Left cardiac atrium (tissue), 4 donors: ENCODE measurements around the gene CIT. TPM values are rescaled to one million over a fixed set of nuclear protein-coding genes. Genes with fewer than 3 reads are reported as not detected.

Source experiments
- ATAC-seq, 2 donors: fragments of 200-7000 bp; cut with Tn5 transposase; one replicate each; pipeline ENCODE4 v1.9.1; 2020; ENCODE audit warnings: mild to moderate bottlenecking in 2 of 2, moderate library complexity in 2 of 2
- DNase-seq: peaks from one replicate; pipeline ENCODE4 v3.0.0-alpha.2; 2020
- intact Hi-C, 2 donors: fragments of 100-400 bp; cut with DNase I; formaldehyde crosslinking; loops; one replicate each; pipeline versions ENCODE4 v1.14.1 to v1.15.1; 2022 to 2023
- total RNA-seq, 2 donors: library from RNA; stranded (reverse); fragmentation: NEBNext Ultra II Directional; extraction: Animal tissue kit (Norgen Biotek cat#: 25700); gene quantifications; one replicate each; pipeline ENCODE4 v1.2.1, GENCODE V29; 2021
- donor health status: DM: no; HTN: yes; CAD: no.
- donor health status: DM: no; HTN: yes; CAD: no; lungs with severe emphysema.
- donor health status: DM: yes; HTN: yes; CAD: no.
- donor health status: Dilated cardiomyopathy.

Gene CIT
- total RNA-seq, 2 donors from 2014 or later, result 1.7 to 3.1 TPM

DNA sequence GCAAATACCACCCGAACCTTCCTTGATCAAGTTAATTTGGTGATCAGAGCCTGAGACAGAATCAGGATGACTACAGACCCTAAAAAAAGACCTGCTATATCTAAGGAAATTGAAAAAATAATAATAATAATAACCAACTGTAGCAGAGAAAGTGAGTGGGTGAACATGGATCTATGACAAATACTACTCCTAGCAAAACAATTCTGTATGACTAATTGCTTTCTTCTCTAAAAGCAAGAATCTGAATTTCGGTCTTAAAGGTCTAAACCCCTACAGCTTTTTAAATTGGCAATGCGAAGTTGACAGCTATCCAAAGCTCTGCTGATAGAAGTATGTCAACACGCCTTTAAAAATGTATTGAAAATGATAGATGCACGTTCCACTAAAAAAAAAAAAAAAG is 107.0 kb downstream of the CIT start:
- intact Hi-C loops, result no loop called here
- DNase-seq (no peak), ATAC-seq (no peak)

DNA sequence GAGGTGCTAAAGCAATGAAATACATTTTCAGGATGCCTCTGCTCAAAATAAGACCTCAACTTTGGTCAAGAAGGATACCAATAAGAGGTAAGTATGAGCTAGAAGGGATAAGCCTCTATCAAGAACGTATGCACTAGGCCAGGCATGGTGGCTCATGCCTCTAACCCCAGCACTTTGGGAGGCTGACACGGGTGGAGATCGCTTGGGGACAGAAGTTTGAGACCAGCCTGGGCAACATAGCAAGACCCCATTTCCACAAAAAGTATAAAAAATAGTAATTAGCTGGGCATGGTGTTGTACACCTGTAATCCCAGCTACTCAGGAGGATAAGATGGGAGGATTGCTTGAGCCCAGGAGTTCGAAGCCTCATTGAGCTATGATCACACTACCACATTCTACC is 114.5 kb downstream of the CIT start:
- DNase-seq, result no peak
- intact Hi-C loops, result no loop called here
- no peak for ATAC-seq

DNA sequence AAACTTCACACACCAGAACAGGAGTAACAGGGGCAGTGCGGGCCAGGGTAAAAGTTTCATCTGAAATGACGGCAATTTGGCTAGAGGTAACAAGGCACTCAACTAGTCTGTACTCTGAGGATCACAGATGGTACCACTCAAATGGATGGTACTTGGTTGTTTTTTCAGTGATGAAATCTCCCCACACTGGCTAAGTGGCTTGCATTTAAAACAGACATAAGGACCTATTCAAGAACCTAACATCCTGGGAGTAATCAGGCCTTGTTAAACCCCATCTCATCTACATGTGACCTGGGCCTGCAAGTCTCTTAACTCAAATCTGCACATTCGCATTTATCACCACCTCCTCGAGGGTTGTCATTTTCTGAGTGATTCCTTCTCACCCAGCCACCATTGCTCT is 118.4 kb downstream of the CIT start:
- no peak for ATAC-seq
- intact Hi-C loops, result no loop called here
- no peak for DNase-seq

GRCh38 chr12:119758234-119758633 is 118.9 kb downstream of the CIT start:
- DNase-seq (no peak), ATAC-seq (no peak)
- intact Hi-C loops, result no loop called here

DNA sequence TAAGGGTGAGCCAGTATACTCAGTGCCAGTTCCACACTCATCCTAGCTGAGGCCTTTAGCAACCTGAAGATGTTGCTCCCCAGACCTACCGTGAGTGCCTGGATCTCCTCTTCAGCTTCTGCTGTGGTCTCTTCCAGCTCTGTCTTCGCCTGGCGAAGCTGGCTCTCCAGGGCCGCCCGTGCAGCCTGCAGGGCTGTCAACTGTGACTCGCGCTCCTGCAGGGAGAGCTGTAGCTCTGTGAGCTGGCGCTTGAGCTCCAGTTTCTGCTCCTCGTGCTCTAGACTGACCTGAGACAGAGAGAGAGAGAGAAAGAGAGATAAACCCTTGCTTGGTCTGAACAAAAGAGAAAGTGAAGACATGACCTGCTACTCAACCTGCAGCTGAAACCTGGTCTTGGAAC is 125.2 kb downstream of the CIT start:
- ATAC-seq (no peak), DNase-seq (no peak)
- intact Hi-C loops, result no loop called here

DNA sequence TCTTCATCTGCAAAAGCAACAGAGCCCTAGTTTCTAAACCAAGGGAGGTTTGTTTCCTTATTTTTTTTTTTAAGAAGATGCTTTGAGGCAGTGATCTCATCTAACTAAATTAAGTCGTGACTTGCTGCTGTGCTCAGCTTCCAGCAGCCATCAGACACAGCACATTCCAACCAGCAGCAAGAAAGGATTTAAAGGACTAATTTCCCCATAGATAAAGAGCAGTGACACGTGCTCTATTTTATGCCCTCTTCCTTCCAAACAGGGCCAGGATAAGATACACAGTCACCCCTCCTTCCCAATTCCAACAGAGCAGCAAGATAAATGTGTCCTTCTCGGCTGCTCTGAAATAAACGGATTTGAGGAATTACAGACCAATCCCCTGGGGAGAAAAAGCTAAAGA is 127.5 kb downstream of the CIT start:
- no peak for DNase-seq
- ATAC-seq, result no peak
- intact Hi-C loops, result no loop called here

- ATAC-seq (no peak), DNase-seq (no peak)
- intact Hi-C loops, result no loop called here
Measured at GRCh38 chr12:119748497-119748896, 128.6 kb downstream of the CIT start.

- ATAC-seq (no peak), DNase-seq (no peak)
- intact Hi-C loops, result no loop called here
Measured at GRCh38 chr12:119746169-119746568, 131.0 kb downstream of the CIT start.

GRCh38 chr12:119744900-119745606 is 132.1 kb downstream of the CIT start:
- ATAC-seq (no peak), DNase-seq (no peak)
- intact Hi-C loops, result no loop called here

DNA sequence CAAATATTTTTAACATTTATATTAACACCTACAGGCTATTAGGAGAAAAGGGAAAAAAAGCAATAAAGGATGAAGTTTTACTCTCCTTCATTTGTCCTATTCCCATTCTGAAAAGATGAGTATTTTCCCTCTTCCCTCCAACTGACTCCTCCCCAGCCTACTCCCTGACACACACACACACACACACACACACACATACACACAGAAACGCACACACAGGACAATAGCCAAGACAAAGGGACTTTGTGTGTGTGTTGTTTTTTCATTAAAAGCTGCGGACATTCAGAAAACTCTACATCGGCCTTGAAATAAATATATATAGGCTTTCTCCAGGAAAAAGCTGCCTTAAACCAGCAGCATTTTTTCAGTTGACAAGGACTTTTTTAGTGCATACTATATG is 134.4 kb downstream of the CIT start:
- ATAC-seq, result no peak
- intact Hi-C loops, result no loop called here

DNA sequence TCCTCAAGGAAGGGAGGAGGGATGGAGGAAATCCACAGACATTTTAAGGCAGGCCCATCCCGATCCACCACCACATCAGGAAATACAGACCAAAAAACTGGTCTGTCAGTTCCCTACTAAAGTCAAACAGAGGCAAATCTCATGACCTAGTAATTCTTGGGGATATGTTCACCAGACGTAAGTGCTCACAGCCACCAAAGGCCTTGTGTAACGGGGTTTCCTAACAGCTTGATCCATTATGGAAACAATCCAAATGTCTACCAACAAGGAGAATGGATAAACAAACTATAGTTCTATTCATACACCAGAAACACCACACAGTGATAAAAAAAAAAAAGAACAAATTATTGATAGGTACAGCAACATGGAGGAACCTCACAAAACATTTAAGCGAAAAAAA is 136.3 kb downstream of the CIT start:
- intact Hi-C loops, result no loop called here
- ATAC-seq (no peak), DNase-seq (no peak)

More for the DNA sequence above, 134.4 kb downstream of the CIT start:
- DNase-seq, result no peak

- DNase-seq (no peak), ATAC-seq (no peak)
- intact Hi-C loops, result no loop called here
Measured at GRCh38 chr12:119735079-119735478, 142.0 kb downstream of the CIT start.

GRCh38 chr12:119730381-119730780 is 146.7 kb downstream of the CIT start:
- intact Hi-C loops, result no loop called here
- no peak for ATAC-seq
- no peak for DNase-seq

DNA sequence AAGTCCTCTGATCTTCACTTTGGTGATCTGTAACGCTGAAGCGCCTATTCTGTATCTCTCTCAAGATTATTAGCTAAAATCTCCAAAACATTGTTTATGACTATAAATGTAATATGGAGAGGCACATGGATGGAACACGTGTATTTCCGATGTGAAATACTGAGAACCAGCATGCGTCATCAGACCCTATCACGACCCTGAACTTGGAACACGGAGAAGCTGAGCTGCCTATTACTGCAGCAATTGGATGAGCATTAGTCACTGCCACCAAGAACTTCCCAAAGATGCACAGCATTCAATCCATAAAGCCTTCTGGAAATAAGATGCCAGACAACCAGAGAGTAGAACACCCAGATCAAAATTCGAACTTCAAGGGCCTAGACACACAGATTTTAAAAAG is 147.2 kb downstream of the CIT start:
- DNase-seq (no peak), ATAC-seq (no peak)
- intact Hi-C loops, result no loop called here

- DNase-seq, result no peak
- ATAC-seq, result no peak
- intact Hi-C loops, result no loop called here
Measured at GRCh38 chr12:119728444-119728745, 148.7 kb downstream of the CIT start.

DNA sequence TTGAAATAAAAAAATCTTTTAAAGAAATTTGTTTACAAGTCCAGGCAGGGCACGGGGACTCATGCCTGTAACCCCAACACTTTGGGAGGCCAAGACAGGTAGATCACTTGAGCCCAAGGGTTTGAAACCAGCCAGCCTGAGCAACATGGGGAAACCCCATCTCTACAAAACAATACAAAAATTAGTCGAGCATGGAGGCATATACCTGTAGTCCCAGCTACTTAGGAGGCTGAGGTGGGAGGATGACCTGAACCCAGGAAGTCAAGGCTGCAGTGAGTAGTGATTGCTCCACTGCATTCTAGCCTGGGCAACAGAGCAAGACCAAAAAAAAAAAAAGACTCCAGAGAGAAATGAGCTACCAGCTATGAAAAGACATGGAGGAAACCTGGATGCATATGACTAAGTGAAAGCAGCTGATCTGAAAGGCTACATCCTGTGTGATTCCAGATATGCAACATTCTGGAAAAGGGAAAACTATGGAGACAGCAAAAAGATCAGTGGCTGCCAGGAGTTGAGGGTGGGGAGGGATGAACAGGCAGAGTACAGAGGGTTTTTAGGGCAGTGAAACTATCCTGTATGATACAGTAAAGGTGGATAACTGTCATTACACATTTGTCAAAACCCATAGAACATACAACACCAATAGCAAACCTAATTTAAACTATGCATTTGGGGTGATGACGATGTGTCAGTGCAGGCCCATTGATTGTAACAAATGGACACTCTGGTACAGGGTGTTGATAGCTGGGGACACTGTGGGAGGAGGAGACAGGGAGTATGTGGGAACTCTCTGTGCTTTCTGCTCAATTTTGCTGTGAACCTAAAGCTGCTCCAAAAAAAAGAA is 149.3 kb downstream of the CIT start:
- ATAC-seq, result no peak
- DNase-seq, result no peak
- intact Hi-C loops, result no loop called here

- DNase-seq (no peak), ATAC-seq (no peak)
- intact Hi-C loops, result no loop called here
Measured at GRCh38 chr12:119725523-119725922, 151.6 kb downstream of the CIT start.

DNA sequence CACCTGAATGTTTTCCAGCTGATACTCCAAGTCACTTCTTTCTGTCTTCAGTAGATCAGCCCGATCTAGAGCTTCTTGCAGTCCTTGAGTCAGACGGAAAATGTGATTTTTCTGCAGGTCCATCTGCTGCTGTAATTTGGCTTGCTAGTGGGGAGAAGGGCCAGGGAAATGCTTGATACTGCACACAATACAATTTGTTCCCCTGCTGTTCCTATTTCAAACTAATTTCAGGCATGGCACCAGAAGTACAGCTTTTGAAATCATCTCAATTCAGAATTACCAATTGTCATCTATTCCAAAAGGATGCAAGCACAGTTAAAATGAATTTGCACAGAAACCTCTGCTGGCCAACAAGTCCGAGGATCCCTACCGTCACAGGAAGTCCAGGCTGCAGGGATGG is 155.8 kb downstream of the CIT start:
- ATAC-seq, result no peak
- intact Hi-C loops, result no loop called here
- DNase-seq, result no peak

- intact Hi-C loops, result no loop called here
- DNase-seq, result no peak
- no peak for ATAC-seq
Measured at GRCh38 chr12:119720349-119720748, 156.8 kb downstream of the CIT start.

DNA sequence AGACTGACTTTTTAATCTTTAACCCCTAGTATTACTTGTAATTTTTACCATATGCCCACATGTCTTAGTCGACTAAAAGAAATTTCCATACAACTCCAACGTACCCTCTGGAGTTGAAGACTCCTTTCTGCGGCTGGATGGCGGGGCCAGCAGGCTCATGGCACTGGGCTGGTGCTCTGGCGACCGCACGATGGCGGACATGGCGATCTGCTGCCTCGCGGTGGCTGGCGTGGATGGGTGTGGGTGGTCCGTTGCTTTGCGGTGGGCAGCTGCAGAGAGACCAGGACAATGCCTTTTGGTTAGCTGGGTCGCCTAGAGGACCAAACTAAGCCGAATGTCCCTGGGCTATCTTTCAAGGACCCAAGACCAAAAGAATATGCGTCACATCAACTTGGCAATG is 159.0 kb downstream of the CIT start:
- no peak for ATAC-seq
- no peak for DNase-seq
- intact Hi-C loops, result no loop called here

DNA sequence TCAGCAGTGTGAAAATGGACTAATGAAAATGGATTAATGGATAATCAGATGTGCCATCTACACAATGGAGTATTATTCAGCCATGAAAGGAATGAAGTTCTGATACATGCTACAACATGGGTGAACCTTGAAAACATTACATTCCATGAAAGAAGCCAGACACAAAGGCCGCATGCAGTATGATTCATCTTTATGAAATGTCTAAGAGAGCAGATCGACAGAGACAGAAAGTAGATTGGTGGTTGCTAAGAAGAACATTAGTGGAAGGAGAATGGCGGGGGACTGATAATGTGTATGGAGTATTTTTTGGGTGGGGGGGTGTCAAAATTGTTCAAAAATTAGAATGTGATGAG is 161.9 kb downstream of the CIT start:
- DNase-seq (no peak), ATAC-seq (no peak)
- intact Hi-C loops, result no loop called here
